Measurements from ENCODE around the gene ZDHHC8. TPM values are rescaled to one million over a fixed set of nuclear protein-coding genes. Genes with fewer than 3 reads are reported as not detected.

The ZDHHC8 gene
- total RNA-seq, 2 donors from 2014 or later: 48.3 to 48.9 TPM

DNA sequence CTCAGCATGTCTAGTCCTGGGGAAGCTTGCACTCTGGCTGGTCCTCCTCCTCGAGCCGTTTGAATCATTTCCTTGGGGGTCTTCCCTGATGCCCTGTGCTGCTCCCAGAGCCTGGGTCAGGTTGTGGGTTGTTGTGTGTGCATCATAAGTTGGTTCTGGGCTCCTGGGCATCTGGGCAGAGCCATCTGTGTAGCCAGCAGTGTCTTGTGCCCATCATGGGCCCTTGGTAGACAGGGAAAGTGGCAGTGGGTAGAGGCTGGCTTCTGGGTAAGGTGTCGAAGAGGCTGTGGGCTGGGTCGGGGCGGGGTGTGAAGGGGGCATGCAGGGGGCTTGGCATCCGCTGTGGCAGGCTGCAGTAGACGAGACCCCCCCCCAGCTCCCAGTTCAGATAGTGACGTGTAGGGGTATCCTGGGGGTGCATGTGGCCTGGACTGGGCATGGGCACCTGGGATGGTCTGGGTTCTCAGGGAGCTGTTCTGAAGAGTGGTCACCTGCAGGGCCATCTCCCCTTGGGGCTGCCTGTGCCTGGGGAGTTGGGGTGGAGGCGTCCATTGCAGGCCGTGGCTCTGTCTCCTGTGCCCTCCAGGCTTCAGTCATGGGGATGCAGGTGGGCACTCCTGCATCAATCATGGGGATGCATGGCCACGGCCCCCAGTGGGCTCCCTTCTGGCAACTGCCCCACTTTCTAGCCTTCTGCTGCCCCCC is 7.4 kb upstream of the ZDHHC8 start:
- DNase-seq (no peak), ATAC-seq (no peak)
- intact Hi-C loops (cut with DNase I): no loop called here

DNA sequence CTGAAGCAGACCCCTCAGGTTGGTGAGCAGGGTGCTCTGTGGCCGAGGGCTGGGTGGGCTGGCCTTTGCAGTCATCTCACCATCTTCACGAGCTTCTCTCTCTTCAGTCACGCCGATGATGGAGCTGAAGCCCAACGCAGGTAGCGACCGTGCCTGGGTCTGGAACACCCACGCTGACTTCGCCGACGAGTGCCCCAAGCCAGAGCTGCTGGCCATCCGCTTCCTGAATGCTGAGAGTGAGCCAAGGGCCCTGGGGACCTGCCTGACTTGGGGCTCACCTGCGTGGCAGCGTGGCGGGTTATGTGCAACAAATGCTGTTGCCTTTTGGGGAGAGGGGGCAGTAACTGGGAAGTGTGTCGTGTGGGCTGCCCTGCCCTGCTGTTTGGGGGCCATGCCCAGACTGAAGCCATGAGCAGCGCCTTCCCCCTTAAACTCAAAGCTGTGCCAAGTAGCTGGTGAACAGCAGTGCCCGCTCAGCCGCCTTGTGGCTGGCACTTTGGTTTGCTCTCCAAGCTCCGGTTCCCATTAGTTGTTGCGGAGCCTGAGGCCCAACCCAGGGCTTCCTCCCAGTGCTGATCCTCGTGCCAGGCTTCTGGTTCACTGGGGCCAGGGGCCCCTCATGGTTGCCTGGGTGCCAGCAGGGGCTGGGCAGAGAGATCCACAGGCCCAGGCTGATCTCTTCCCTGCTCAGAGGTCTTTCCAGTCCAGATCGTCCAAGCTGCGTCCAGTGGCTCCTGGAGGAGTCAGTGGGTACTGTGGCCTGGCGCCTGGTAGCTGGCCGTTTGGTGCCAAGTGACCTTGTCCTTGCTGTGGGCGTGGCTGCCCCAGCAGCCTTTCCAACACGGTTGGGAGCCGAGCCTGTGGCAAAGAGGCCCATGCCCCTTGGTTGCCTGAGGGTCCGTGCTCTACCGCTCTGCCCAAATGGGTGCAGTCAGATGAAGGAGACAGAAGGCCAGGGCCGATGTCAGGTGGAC is 6.1 kb upstream of the ZDHHC8 start:
- intact Hi-C loops (cut with DNase I): no loop called here
- no peak for ATAC-seq

GRCh38 chr22:20126284-20127029 is 5.1 kb upstream of the ZDHHC8 start:
- intact Hi-C loops (cut with DNase I): no loop called here
- ATAC-seq (no peak), DNase-seq (no peak)

More for the DNA sequence above, 6.1 kb upstream of the ZDHHC8 start:
- no peak for DNase-seq

GRCh38 chr22:20127318-20127868 is 4.2 kb upstream of the ZDHHC8 start:
- ATAC-seq (no peak), DNase-seq (no peak)
- intact Hi-C loops (cut with DNase I): no loop called here

- ATAC-seq (no peak), DNase-seq (no peak)
- intact Hi-C loops (cut with DNase I): no loop called here
Observed at GRCh38 chr22:20127869-20128618, 3.6 kb upstream of the ZDHHC8 start.

GRCh38 chr22:20128619-20128901 is 3.0 kb upstream of the ZDHHC8 start:
- ATAC-seq: no peak
- intact Hi-C loops (cut with DNase I): no loop called here
- DNase-seq: no peak

DNA sequence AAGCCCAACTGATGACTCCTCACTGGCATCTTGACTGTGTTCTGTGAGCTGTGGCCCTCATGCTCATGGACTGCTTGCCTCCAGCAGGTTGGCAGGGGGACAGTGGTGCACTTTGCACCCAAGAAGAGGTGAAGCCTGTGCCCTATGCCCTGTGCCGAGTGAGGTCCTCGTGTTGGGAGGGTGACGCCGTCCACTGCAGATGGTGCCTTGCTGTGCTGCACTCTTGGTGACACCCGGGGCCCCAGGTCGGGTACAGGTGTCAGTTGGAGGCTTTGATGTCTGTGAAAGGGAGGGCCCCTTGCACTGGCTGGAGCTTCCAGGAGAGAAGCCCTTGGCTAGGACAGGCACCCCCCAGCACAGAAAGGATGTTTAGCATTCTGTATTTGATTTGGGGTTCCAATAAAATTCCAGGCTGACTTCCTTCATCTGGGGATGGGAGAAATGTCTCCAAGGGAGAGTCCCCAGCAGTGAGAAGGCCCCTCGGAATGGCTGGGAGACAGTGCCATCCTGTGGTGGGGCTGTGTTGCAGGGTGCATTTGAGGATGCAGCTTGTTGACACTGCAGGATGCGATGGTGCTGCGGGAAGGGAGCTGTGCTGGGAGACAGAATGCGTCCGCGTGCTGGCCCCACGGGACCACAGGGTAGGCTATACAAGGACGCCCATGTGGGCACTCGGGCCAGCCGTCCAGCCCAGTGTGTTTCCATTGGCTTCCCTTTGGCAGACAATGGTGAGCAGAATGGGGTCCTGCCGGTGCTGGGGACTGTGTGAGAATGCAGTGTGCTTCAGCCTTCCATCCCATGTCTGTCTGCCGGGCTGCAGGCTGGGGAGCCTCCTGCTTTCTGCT is 2.5 kb upstream of the ZDHHC8 start:
- DNase-seq (no peak), ATAC-seq (no peak)
- intact Hi-C loops (cut with DNase I): no loop called here

GRCh38 chr22:20129747-20130014 is 1.9 kb upstream of the ZDHHC8 start:
- intact Hi-C loops (cut with DNase I): no loop called here
- ATAC-seq: no peak
- no peak for DNase-seq

- intact Hi-C loops (cut with DNase I): no loop called here
- no peak for ATAC-seq
Observed at GRCh38 chr22:20130319-20130718, 1.3 kb upstream of the ZDHHC8 start.

GRCh38 chr22:20130731-20131596 is 640 bp upstream of the ZDHHC8 start:
- ATAC-seq (peak; percentile 93), DNase-seq (peak; percentile 93)
- intact Hi-C loops (cut with DNase I): no loop called here

More at GRCh38 chr22:20130319-20130718, 1.3 kb upstream of the ZDHHC8 start:
- no peak for DNase-seq

DNA sequence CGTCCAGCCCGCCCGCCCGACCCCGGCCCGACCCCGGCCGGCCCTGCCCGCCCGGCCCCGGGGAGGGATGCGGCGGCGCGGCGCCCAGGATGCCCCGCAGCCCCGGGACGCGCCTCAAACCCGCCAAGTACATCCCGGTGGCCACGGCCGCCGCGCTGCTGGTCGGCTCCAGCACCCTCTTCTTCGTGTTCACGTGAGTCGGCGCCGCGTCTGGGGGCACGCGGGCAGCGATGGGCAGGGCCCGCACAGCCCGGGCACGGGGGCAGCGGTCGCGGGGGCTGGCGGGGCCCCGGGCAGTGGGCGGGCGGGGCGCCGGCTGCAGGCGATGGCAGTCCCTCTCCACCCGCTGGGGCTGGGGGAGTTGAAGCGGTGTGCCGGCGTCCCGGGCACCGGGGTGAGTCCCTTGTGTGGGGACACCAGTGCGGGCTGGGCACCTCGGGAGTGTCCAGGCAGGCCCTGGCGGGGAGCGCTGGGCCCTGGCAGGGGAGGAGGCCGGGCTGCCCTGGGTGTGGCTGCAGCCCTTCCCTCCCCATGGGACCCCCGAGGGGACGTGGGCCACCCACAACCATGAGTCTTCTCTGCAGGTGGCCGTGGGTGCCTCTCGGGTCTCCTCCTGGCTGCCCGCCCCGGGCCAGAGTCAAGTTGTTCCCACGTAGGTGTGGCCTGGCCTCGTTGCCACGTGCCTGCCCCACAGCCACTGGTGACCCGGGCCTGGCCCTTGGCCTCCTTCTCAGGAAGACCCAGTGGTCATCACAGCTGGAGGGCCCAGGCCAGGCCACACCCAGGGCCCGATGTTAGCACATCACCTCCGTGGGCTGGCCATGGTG is 468 bp downstream of the ZDHHC8 start:
- ATAC-seq (peak; percentile 1 to 5), DNase-seq (peak; percentile 64)
- intact Hi-C loops (cut with DNase I): no loop called here

GRCh38 chr22:20132686-20133246 is 1.2 kb downstream of the ZDHHC8 start:
- intact Hi-C loops (cut with DNase I): no loop called here
- DNase-seq (no peak), ATAC-seq (no peak)

- intact Hi-C loops (cut with DNase I): no loop called here
- no peak for ATAC-seq
Observed at GRCh38 chr22:20133930-20134549, 2.4 kb downstream of the ZDHHC8 start.

DNA sequence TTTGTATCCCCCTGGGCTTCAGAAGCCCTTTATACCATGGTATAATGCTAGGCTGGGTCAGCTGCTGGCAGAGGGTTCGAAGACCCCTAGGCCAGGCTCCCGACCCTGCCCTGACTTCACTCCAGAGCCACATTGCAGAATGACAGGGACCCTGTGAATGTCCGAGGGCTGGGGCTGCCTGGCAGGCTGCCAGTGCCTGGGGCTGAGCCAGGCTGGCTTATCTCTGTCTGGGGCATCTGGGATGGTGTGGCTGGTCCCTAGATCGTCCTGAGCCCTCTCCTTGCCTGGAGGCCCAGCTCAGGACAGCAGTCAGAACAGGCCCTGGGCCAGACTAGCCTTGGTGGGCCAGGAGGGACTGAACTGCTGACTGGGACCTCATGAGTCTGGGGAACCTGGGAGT is 3.7 kb downstream of the ZDHHC8 start:
- no peak for ATAC-seq
- no peak for DNase-seq
- intact Hi-C loops (cut with DNase I): no loop called here

More at GRCh38 chr22:20133930-20134549, 2.4 kb downstream of the ZDHHC8 start:
- DNase-seq: no peak

- ATAC-seq (no peak), DNase-seq (no peak)
- intact Hi-C loops (cut with DNase I): no loop called here
Observed at GRCh38 chr22:20135806-20136602, 4.4 kb downstream of the ZDHHC8 start.
